ENCODE measurements around the gene NISCH. TPM values are rescaled to one million over a fixed set of nuclear protein-coding genes. Genes with fewer than 3 reads are reported as not detected.

Gene NISCH
- total and polyA plus RNA-seq, 2 experiments from 2014 or later = 58.9 to 74.5 TPM

- H2AFZ ChIP-seq = no peak overlapping the region
- no peaks in the 10 kb centered on the region for H3K9me2 ChIP-seq (replicated peaks; ENCODE audit: insufficient read depth)
- no peak overlapping the region for H3K27ac ChIP-seq
- TF ChIP-seq EZH2 (IDR thresholded peaks at IDR 0.05; ENCODE audit: borderline replicate concordance) (no peak), CTCF (IDR thresholded peaks at IDR 0.05; ENCODE audit: poor library complexity) (no peak), EZH2phosphoT487 (IDR thresholded peaks at IDR 0.05; ENCODE audit: low read depth, severe bottlenecking, unreplicated experiment) (no peak)
- H3K4me2 ChIP-seq = no peak overlapping the region
- 92% methylated on average over 8 of the region's 8 CpGs for whole genome bisulfite sequencing (ENCODE audit: low lambda C conversion rate, missing lambda C conversion rate)
- H3K36me3 ChIP-seq (replicated peaks; ENCODE audit: insufficient read depth, low read depth) = no peaks in the 10 kb centered on the region
- no peaks in the 10 kb centered on the region for H3K9me3 ChIP-seq (ENCODE audit: low read depth)
- peaks cover 5% of the 10 kb centered on the region for H3K4me1 ChIP-seq (ENCODE audit: insufficient read depth)
- H3K27me3 ChIP-seq = no peaks in the 10 kb centered on the region
- no peak for DNase-seq (ENCODE audit: low spot score)
- no peaks in the 10 kb centered on the region for H4K20me1 ChIP-seq (ENCODE audit: insufficient read depth, poor library complexity, severe bottlenecking)
- H3K79me2 ChIP-seq = no peaks in the 10 kb centered on the region
- H3K4me3 ChIP-seq = no peak overlapping the region
These were observed 66.1 kb downstream of the NISCH start for GRCh38 chr3:52521488-52521824.

- WGBS (ENCODE audit: low lambda C conversion rate, missing lambda C conversion rate) = 91% methylated on average over 33 of the region's 33 CpGs
- H2AFZ ChIP-seq = no peak overlapping the region
- no peaks in the 10 kb centered on the region for H4K20me1 ChIP-seq (ENCODE audit: insufficient read depth, poor library complexity, severe bottlenecking)
- no peaks in the 10 kb centered on the region for H3K36me3 ChIP-seq (replicated peaks; ENCODE audit: insufficient read depth, low read depth)
- H3K4me2 ChIP-seq = no peak overlapping the region
- no peak overlapping the region for H3K27ac ChIP-seq
- H3K9me2 ChIP-seq (replicated peaks; ENCODE audit: insufficient read depth) = no peaks in the 10 kb centered on the region
- DNase-seq (ENCODE audit: low spot score) = no peak
- TF ChIP-seq EZH2 (IDR thresholded peaks at IDR 0.05; ENCODE audit: borderline replicate concordance) (no peak), CTCF (IDR thresholded peaks at IDR 0.05; ENCODE audit: poor library complexity) (no peak), EZH2phosphoT487 (IDR thresholded peaks at IDR 0.05; ENCODE audit: low read depth, severe bottlenecking, unreplicated experiment) (no peak)
- no peaks in the 10 kb centered on the region for H3K27me3 ChIP-seq
- H3K79me2 ChIP-seq = no peaks in the 10 kb centered on the region
- no peak overlapping the region for H3K4me3 ChIP-seq
- H3K9me3 ChIP-seq (ENCODE audit: low read depth) = no peaks in the 10 kb centered on the region
- H3K4me1 ChIP-seq (ENCODE audit: insufficient read depth) = peaks cover 7% of the 10 kb centered on the region
These were observed 66.7 kb downstream of the NISCH start for GRCh38 chr3:52521881-52522650.

- Histone ChIP-seq H3K9me2 (replicated peaks; ENCODE audit: insufficient read depth) (no peaks in the 10 kb centered on the region), H3K27me3 (no peaks in the 10 kb centered on the region), H3K79me2 (no peaks in the 10 kb centered on the region), H3K36me3 (replicated peaks; ENCODE audit: insufficient read depth, low read depth) (no peaks in the 10 kb centered on the region), H3K4me1 (ENCODE audit: insufficient read depth) (peaks cover 7% of the 10 kb centered on the region), H3K27ac (no peak overlapping the region), H3K4me2 (no peak overlapping the region), H2AFZ (no peak overlapping the region), H4K20me1 (ENCODE audit: insufficient read depth, poor library complexity, severe bottlenecking) (no peaks in the 10 kb centered on the region), H3K4me3 (no peak overlapping the region), H3K9me3 (ENCODE audit: low read depth) (no peaks in the 10 kb centered on the region)
- no peak for DNase-seq (ENCODE audit: low spot score)
- TF ChIP-seq CTCF (IDR thresholded peaks at IDR 0.05; ENCODE audit: poor library complexity) (no peak), EZH2phosphoT487 (IDR thresholded peaks at IDR 0.05; ENCODE audit: low read depth, severe bottlenecking, unreplicated experiment) (no peak)
- 90% methylated on average over 14 of the region's 14 CpGs for WGBS (ENCODE audit: low lambda C conversion rate, missing lambda C conversion rate)
These were observed 67.3 kb downstream of the NISCH start for GRCh38 chr3:52522651-52523251.
